Neutrophil (primary cell): ENCODE results near the gene EDAR.

Experiments used
- H3K27ac ChIP-seq: fragments of 200-600 bp; sonication (generic); 2 replicates; pipeline ENCODE4 v1.5.1; 2016; ENCODE audit warnings: mild to moderate bottlenecking, moderate library complexity
- H3K27me3 ChIP-seq: fragments of 200-600 bp; sonication (generic); 2 replicates; pipeline ENCODE4 v1.6.0; 2016; ENCODE audit warnings: mild to moderate bottlenecking
- H3K36me3 ChIP-seq: fragments of 200-600 bp; sonication (generic); 2 replicates; pipeline ENCODE4 v1.5.1; 2017
- H3K4me1 ChIP-seq, 2 experiments: fragments of 200-600 bp in 1 of 2; sonication (generic) in 1 of 2; 1 replicate in 1 of 2; 2 replicates in 1 of 2; pipeline versions ENCODE4 v1.5.1 to v1.6.1; 2013 to 2016; ENCODE audit warnings: low read depth in 1 of 2, low read length in 1 of 2, mild to moderate bottlenecking in 1 of 2, moderate library complexity in 1 of 2; ENCODE audit not compliant: control insufficient read depth in 1 of 2, insufficient read depth in 1 of 2
- H3K4me3 ChIP-seq, 2 experiments: fragments of 200-600 bp in 1 of 2; sonication (generic) in 1 of 2; 1 replicate in 1 of 2; 2 replicates in 1 of 2; pipeline ENCODE4 v1.5.1; 2013 to 2016; ENCODE audit warnings: low read depth in 1 of 2, low read length in 1 of 2, mild to moderate bottlenecking in 1 of 2, moderate library complexity in 1 of 2
- H3K9me3 ChIP-seq: fragments of 200-600 bp; sonication (generic); 2 replicates; pipeline ENCODE4 v1.5.1; 2016
- CTCF ChIP-seq: fragments of 200-600 bp; sonication (generic); IDR thresholded peaks from 2 replicates; pipeline ENCODE4 v1.5.1; 2016; ENCODE audit warnings: antibody characterized with exemption

Gene EDAR

GRCh38 chr2:108877506-108877905 is 111.5 kb downstream of the EDAR start:
- H3K4me3 ChIP-seq, result no peak overlapping the region
- H3K9me3 ChIP-seq, result no peaks in the 10 kb centered on the region
- H3K27me3 ChIP-seq, result no peaks in the 10 kb centered on the region
- H3K27ac ChIP-seq, result no peak overlapping the region
- no peaks in the 10 kb centered on the region for H3K36me3 ChIP-seq
- H3K4me1 ChIP-seq, result no peaks in the 10 kb centered on the region
- TF ChIP-seq CTCF, result no peak

GRCh38 chr2:108870069-108870644 is 118.9 kb downstream of the EDAR start:
- H3K36me3 ChIP-seq, result no peaks in the 10 kb centered on the region
- H3K4me1 ChIP-seq, result no peaks in the 10 kb centered on the region
- no peak for TF ChIP-seq CTCF
- no peak overlapping the region for H3K27ac ChIP-seq
- H3K9me3 ChIP-seq, result no peaks in the 10 kb centered on the region
- H3K27me3 ChIP-seq, result no peaks in the 10 kb centered on the region
- H3K4me3 ChIP-seq, result no peak overlapping the region

GRCh38 chr2:108869542-108869941 is 119.5 kb downstream of the EDAR start:
- no peaks in the 10 kb centered on the region for H3K27me3 ChIP-seq
- H3K9me3 ChIP-seq, result no peaks in the 10 kb centered on the region
- no peak for TF ChIP-seq CTCF
- H3K36me3 ChIP-seq, result no peaks in the 10 kb centered on the region
- no peak overlapping the region for H3K4me3 ChIP-seq
- no peak overlapping the region for H3K27ac ChIP-seq
- no peaks in the 10 kb centered on the region for H3K4me1 ChIP-seq

- TF ChIP-seq CTCF, result no peak
These were observed 120.1 kb downstream of the EDAR start for GRCh38 chr2:108868911-108869310.

GRCh38 chr2:108866041-108866440 is 123.0 kb downstream of the EDAR start:
- H3K4me3 ChIP-seq, result no peak overlapping the region
- H3K9me3 ChIP-seq, result no peaks in the 10 kb centered on the region
- no peaks in the 10 kb centered on the region for H3K27me3 ChIP-seq
- TF ChIP-seq CTCF, result no peak
- H3K27ac ChIP-seq, result no peak overlapping the region
- no peaks in the 10 kb centered on the region for H3K36me3 ChIP-seq
- H3K4me1 ChIP-seq, result no peaks in the 10 kb centered on the region

More at GRCh38 chr2:108868911-108869310, 120.1 kb downstream of the EDAR start:
- H3K27me3 ChIP-seq, result no peaks in the 10 kb centered on the region
- no peaks in the 10 kb centered on the region for H3K4me1 ChIP-seq
- no peaks in the 10 kb centered on the region for H3K9me3 ChIP-seq
- H3K4me3 ChIP-seq, result no peak overlapping the region
- no peak overlapping the region for H3K27ac ChIP-seq
- H3K36me3 ChIP-seq, result no peaks in the 10 kb centered on the region

GRCh38 chr2:108858894-108859293 is 130.1 kb downstream of the EDAR start:
- Histone ChIP-seq H3K4me3 (no peak overlapping the region), H3K27me3 (no peaks in the 10 kb centered on the region), H3K9me3 (no peaks in the 10 kb centered on the region), H3K4me1 (no peaks in the 10 kb centered on the region), H3K36me3 (no peaks in the 10 kb centered on the region), H3K27ac (no peak overlapping the region)
- TF ChIP-seq CTCF, result no peak
